ENCODE measurements around the gene ITGAD.

- no peak for TF ChIP-seq PATZ1 (CRISPR knock-in tag; IDR thresholded peaks at IDR 0.05; ENCODE audit: borderline replicate concordance)
- no peak for TF ChIP-seq PPARA (CRISPR knock-in tag; IDR thresholded peaks at IDR 0.05; ENCODE audit: borderline replicate concordance)
- no peak for TF ChIP-seq ESRRG (CRISPR knock-in tag; IDR thresholded peaks at IDR 0.05)
- TF ChIP-seq TOX (CRISPR knock-in tag; IDR thresholded peaks at IDR 0.05; ENCODE audit: borderline replicate concordance), result no peak
- TF ChIP-seq ARNTL (CRISPR knock-in tag; IDR thresholded peaks at IDR 0.05; ENCODE audit: borderline replicate concordance, low read depth), result no peak
- no peak for TF ChIP-seq GLIS3 (CRISPR knock-in tag; IDR thresholded peaks at IDR 0.05)
- TF ChIP-seq ZFP3 (CRISPR knock-in tag; IDR thresholded peaks at IDR 0.05), result no peak
- no peak for TF ChIP-seq RARB (CRISPR knock-in tag; IDR thresholded peaks at IDR 0.05)
- TF ChIP-seq ZNF8 (CRISPR knock-in tag; IDR thresholded peaks at IDR 0.05), result no peak
- no peak for TF ChIP-seq BACH2 (CRISPR knock-in tag; IDR thresholded peaks at IDR 0.05; ENCODE audit: borderline replicate concordance)
- TF ChIP-seq ZFP30 (CRISPR knock-in tag; IDR thresholded peaks at IDR 0.05), result no peak
- TF ChIP-seq CSDC2 (CRISPR knock-in tag; IDR thresholded peaks at IDR 0.05), result no peak
- TF ChIP-seq ZC3H10 (CRISPR knock-in tag; IDR thresholded peaks at IDR 0.05), result no peak
- TF ChIP-seq CREB5 (CRISPR knock-in tag; IDR thresholded peaks at IDR 0.05; ENCODE audit: low read depth), result no peak
Measured at GRCh38 chr16:31464348-31464769, 71.2 kb downstream of the ITGAD start.
